GM12892 (cell line): ENCODE measurements around the gene MCL1.

Source experiments
- POLR2A ChIP-seq: IDR thresholded peaks from 2 replicates; pipeline ENCODE4 v1.6.1; 2011; ENCODE audit warnings: low read depth, low read length, control low read depth
- POLR2AphosphoS5 ChIP-seq: IDR thresholded peaks from 2 replicates; pipeline ENCODE4 v1.6.1; 2011; ENCODE audit warnings: low read depth, low read length, control low read depth
- TAF1 ChIP-seq: IDR thresholded peaks from 2 replicates; pipeline ENCODE4 v1.6.1; 2011; ENCODE audit warnings: low read depth, mild to moderate bottlenecking, control low read depth, low read length, borderline replicate concordance

DNA sequence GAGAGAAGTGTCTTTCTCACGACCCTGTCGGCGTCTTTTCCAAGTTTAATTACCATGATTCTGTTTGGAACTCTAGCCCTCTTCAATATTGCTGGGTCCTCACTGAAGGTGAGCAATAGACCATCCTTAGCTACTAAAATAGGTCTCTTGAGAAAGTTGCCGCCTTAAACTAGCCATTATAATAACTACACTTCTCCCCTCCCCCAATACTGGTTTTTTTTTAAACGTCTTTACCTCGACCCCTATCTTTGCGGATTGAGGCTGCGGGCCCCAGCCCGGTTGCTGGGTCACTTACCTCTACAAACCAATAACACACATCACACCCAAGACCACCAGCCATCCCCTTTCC, 49.3 kb upstream of the MCL1 start:
- TF ChIP-seq POLR2A = no peak
- no peak; the same call in 1 of the 2 replicates for TF ChIP-seq TAF1
- TF ChIP-seq POLR2AphosphoS5 = no peak
